ENCODE data around the gene CCDC57.

Gene CCDC57

GRCh38 chr17:82203920-82204319 lies 8.7 kb downstream of the CCDC57 start:
- peaks cover 4% of the 10 kb centered on the region for H3K4me1 ChIP-seq (ENCODE audit: control insufficient read depth, insufficient read depth, low read length)
- H3K27me3 ChIP-seq (ENCODE audit: control insufficient read depth, insufficient read depth, low read length) = no peaks in the 10 kb centered on the region
- peaks cover 8% of the 10 kb centered on the region for H3K36me3 ChIP-seq (ENCODE audit: control insufficient read depth, insufficient read depth, low read length)
- H3K27ac ChIP-seq (ENCODE audit: low read depth, low read length) = no peak overlapping the region
- H3K9ac ChIP-seq (ENCODE audit: low read length) = no peak overlapping the region
- H3K4me3 ChIP-seq (ENCODE audit: low read depth, low read length) = no peak overlapping the region
- H3K9me3 ChIP-seq (ENCODE audit: control insufficient read depth, insufficient read depth, low read depth, low read length) = no peaks in the 10 kb centered on the region

- no peak overlapping the region for H3K4me3 ChIP-seq (ENCODE audit: low read depth, low read length)
- peaks cover 12% of the 10 kb centered on the region for H3K36me3 ChIP-seq (ENCODE audit: control insufficient read depth, insufficient read depth, low read length)
- no peak overlapping the region for H3K27ac ChIP-seq (ENCODE audit: low read depth, low read length)
- H3K9me3 ChIP-seq (ENCODE audit: control insufficient read depth, insufficient read depth, low read depth, low read length) = no peaks in the 10 kb centered on the region
- peaks cover 4% of the 10 kb centered on the region for H3K4me1 ChIP-seq (ENCODE audit: control insufficient read depth, insufficient read depth, low read length)
- H3K27me3 ChIP-seq (ENCODE audit: control insufficient read depth, insufficient read depth, low read length) = no peaks in the 10 kb centered on the region
- no peak overlapping the region for H3K9ac ChIP-seq (ENCODE audit: low read length)
These were observed 9.7 kb downstream of the CCDC57 start for GRCh38 chr17:82202981-82203380.

- H3K27me3 ChIP-seq (ENCODE audit: control insufficient read depth, insufficient read depth, low read length) = no peaks in the 10 kb centered on the region
- no peak overlapping the region for H3K27ac ChIP-seq (ENCODE audit: low read depth, low read length)
- no peak overlapping the region for H3K9ac ChIP-seq (ENCODE audit: low read length)
- H3K36me3 ChIP-seq (ENCODE audit: control insufficient read depth, insufficient read depth, low read length) = peaks cover 22% of the 10 kb centered on the region
- H3K4me1 ChIP-seq (ENCODE audit: control insufficient read depth, insufficient read depth, low read length) = peaks cover 4% of the 10 kb centered on the region
- no peaks in the 10 kb centered on the region for H3K9me3 ChIP-seq (ENCODE audit: control insufficient read depth, insufficient read depth, low read depth, low read length)
- no peak overlapping the region for H3K4me3 ChIP-seq (ENCODE audit: low read depth, low read length)
These were observed 11.1 kb downstream of the CCDC57 start for GRCh38 chr17:82201498-82201910.

GRCh38 chr17:82200743-82201497 lies 11.7 kb downstream of the CCDC57 start:
- Histone ChIP-seq H3K27ac (ENCODE audit: low read depth, low read length) (no peak overlapping the region), H3K4me3 (ENCODE audit: low read depth, low read length) (no peak overlapping the region), H3K4me1 (ENCODE audit: control insufficient read depth, insufficient read depth, low read length) (peaks cover under 1% of the 10 kb centered on the region; the same call in 1 of the 2 replicates), H3K9me3 (ENCODE audit: control insufficient read depth, insufficient read depth, low read depth, low read length) (no peaks in the 10 kb centered on the region), H3K36me3 (ENCODE audit: control insufficient read depth, insufficient read depth, low read length) (peaks cover 25% of the 10 kb centered on the region), H3K27me3 (ENCODE audit: control insufficient read depth, insufficient read depth, low read length) (no peaks in the 10 kb centered on the region), H3K9ac (ENCODE audit: low read length) (no peak overlapping the region)

GRCh38 chr17:82200135-82200534 lies 12.5 kb downstream of the CCDC57 start:
- no peak overlapping the region for H3K27ac ChIP-seq (ENCODE audit: low read depth, low read length)
- no peak overlapping the region for H3K4me3 ChIP-seq (ENCODE audit: low read depth, low read length)
- no peak overlapping the region for H3K9ac ChIP-seq (ENCODE audit: low read length)
- no peaks in the 10 kb centered on the region for H3K9me3 ChIP-seq (ENCODE audit: control insufficient read depth, insufficient read depth, low read depth, low read length)
- no peaks in the 10 kb centered on the region for H3K4me1 ChIP-seq (ENCODE audit: control insufficient read depth, insufficient read depth, low read length)
- H3K36me3 ChIP-seq (ENCODE audit: control insufficient read depth, insufficient read depth, low read length) = peaks cover 30% of the 10 kb centered on the region
- H3K27me3 ChIP-seq (ENCODE audit: control insufficient read depth, insufficient read depth, low read length) = no peaks in the 10 kb centered on the region

- Histone ChIP-seq H3K4me3 (ENCODE audit: low read depth, low read length) (no peak overlapping the region), H3K27ac (ENCODE audit: low read depth, low read length) (no peak overlapping the region), H3K4me1 (ENCODE audit: control insufficient read depth, insufficient read depth, low read length) (no peaks in the 10 kb centered on the region), H3K27me3 (ENCODE audit: control insufficient read depth, insufficient read depth, low read length) (no peaks in the 10 kb centered on the region), H3K9ac (ENCODE audit: low read length) (no peak overlapping the region), H3K36me3 (ENCODE audit: control insufficient read depth, insufficient read depth, low read length) (peaks cover 37% of the 10 kb centered on the region), H3K9me3 (ENCODE audit: control insufficient read depth, insufficient read depth, low read depth, low read length) (no peaks in the 10 kb centered on the region)
These were observed 13.1 kb downstream of the CCDC57 start for GRCh38 chr17:82199496-82199895.

GRCh38 chr17:82198092-82198491 lies 14.6 kb downstream of the CCDC57 start:
- Histone ChIP-seq H3K4me1 (ENCODE audit: control insufficient read depth, insufficient read depth, low read length) (no peaks in the 10 kb centered on the region), H3K27me3 (ENCODE audit: control insufficient read depth, insufficient read depth, low read length) (no peaks in the 10 kb centered on the region), H3K9ac (ENCODE audit: low read length) (no peak overlapping the region), H3K9me3 (ENCODE audit: control insufficient read depth, insufficient read depth, low read depth, low read length) (no peaks in the 10 kb centered on the region), H3K27ac (ENCODE audit: low read depth, low read length) (no peak overlapping the region), H3K36me3 (ENCODE audit: control insufficient read depth, insufficient read depth, low read length) (peaks cover 48% of the 10 kb centered on the region), H3K4me3 (ENCODE audit: low read depth, low read length) (no peak overlapping the region)

GRCh38 chr17:82195675-82196672 lies 16.7 kb downstream of the CCDC57 start:
- no peak overlapping the region for H3K4me3 ChIP-seq (ENCODE audit: low read depth, low read length)
- no peaks in the 10 kb centered on the region for H3K9me3 ChIP-seq (ENCODE audit: control insufficient read depth, insufficient read depth, low read depth, low read length)
- no peak overlapping the region for H3K27ac ChIP-seq (ENCODE audit: low read depth, low read length)
- no peaks in the 10 kb centered on the region for H3K27me3 ChIP-seq (ENCODE audit: control insufficient read depth, insufficient read depth, low read length)
- no peak overlapping the region for H3K9ac ChIP-seq (ENCODE audit: low read length)
- H3K36me3 ChIP-seq (ENCODE audit: control insufficient read depth, insufficient read depth, low read length) = peaks cover 57% of the 10 kb centered on the region
- H3K4me1 ChIP-seq (ENCODE audit: control insufficient read depth, insufficient read depth, low read length) = no peaks in the 10 kb centered on the region

GRCh38 chr17:82194765-82195164 lies 17.9 kb downstream of the CCDC57 start:
- H3K36me3 ChIP-seq (ENCODE audit: control insufficient read depth, insufficient read depth, low read length) = peaks cover 56% of the 10 kb centered on the region
- no peaks in the 10 kb centered on the region for H3K4me1 ChIP-seq (ENCODE audit: control insufficient read depth, insufficient read depth, low read length)
- H3K27me3 ChIP-seq (ENCODE audit: control insufficient read depth, insufficient read depth, low read length) = no peaks in the 10 kb centered on the region
- H3K27ac ChIP-seq (ENCODE audit: low read depth, low read length) = no peak overlapping the region
- no peak overlapping the region for H3K9ac ChIP-seq (ENCODE audit: low read length)
- H3K4me3 ChIP-seq (ENCODE audit: low read depth, low read length) = no peak overlapping the region
- no peaks in the 10 kb centered on the region for H3K9me3 ChIP-seq (ENCODE audit: control insufficient read depth, insufficient read depth, low read depth, low read length)

- Histone ChIP-seq H3K27me3 (ENCODE audit: control insufficient read depth, insufficient read depth, low read length) (no peaks in the 10 kb centered on the region), H3K4me1 (ENCODE audit: control insufficient read depth, insufficient read depth, low read length) (no peaks in the 10 kb centered on the region), H3K4me3 (ENCODE audit: low read depth, low read length) (no peak overlapping the region), H3K9me3 (ENCODE audit: control insufficient read depth, insufficient read depth, low read depth, low read length) (no peaks in the 10 kb centered on the region), H3K27ac (ENCODE audit: low read depth, low read length) (no peak overlapping the region), H3K9ac (ENCODE audit: low read length) (no peak overlapping the region), H3K36me3 (ENCODE audit: control insufficient read depth, insufficient read depth, low read length) (peaks cover 54% of the 10 kb centered on the region)
These were observed 19.0 kb downstream of the CCDC57 start for GRCh38 chr17:82193520-82194220.

Data from HUES6 (cell line).